GM18505 (cell line): ENCODE results near the gene UMAD1.

Experiments
- ATAC-seq: cut with Tn5 transposase; IDR thresholded peaks from one replicate; pipeline ENCODE4 v1.9.1; 2021; ENCODE audit not compliant: unreplicated experiment
- POLR2A ChIP-seq: IDR thresholded peaks from 4 replicates; pipeline ENCODE4 v1.6.1; 2011; ENCODE audit warnings: borderline replicate concordance; ENCODE audit not compliant: insufficient read depth, insufficient read length; ENCODE audit errors: extremely low read depth

UMAD1 gene

DNA sequence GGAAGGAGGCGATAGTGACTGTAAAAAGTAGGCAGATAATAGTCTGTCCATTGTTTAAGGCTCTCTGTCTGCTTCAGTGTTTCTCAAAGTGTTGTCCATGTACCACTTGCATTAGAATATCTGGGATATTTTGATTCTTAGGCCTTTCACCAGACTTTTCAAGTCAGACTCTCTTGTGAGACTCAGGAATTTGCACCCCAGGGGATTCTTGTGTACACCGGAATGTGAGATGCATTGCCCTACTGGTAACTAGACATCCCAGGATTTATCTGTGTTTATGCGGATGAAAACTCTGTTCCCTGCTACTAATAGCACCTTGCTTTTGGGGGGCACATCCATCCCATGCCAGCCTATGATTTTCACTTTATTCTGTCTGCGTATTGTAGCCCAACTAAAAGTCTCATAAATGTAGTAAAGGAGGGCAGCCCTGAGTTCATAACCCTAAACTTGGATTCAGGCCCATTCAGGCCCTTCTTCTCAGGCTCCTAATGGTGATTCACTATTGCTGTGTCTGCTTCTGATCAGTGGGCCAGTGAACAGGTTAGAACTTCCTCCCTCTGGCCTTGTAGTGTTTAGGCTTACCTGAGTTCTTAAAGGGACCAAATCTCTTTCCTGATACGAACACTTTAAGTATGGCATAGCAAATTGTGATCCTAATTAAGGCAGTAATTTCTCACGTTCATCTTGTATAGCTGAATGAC, 149.6 kb downstream of the UMAD1 start:
- no peak for TF ChIP-seq POLR2A
- no peak for ATAC-seq

DNA sequence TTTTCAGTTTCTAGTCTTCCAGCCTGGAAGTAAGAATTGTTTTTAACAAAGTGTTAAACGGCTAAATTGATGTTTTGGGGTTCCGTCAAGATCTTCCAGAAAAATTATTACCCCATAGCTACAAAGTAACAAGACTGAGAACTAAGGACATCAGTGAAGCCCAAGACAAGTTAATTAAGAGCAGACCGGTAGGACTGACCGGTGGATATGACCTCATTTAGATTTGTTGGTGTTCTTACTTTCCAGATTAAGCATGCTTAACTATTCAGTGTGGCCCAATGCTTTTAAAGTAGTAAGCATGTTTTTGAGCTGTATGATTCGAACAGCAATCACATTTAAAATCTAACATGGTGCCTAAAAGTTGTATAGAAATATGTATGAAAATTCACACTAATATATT, 151.0 kb downstream of the UMAD1 start:
- no peak for ATAC-seq
- TF ChIP-seq POLR2A, result no peak

DNA sequence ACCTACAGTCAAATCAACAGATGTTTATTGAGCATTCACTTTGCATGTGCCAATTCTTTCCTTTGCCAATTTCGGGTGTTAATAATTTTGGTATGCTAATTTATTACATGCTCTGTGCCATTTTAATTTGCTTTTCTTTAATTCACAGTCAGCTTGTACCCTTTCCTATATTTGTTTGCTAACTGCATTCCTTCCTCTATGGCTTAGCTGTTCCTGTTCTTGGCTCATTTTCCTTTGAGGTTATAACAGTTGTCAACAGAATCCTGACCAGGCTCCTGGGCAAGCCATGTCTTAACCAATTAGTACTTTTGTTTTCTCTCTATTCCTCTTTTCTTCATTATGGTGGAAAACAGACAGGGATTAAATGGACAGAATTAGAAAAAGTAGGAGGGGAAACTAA, 151.5 kb downstream of the UMAD1 start:
- TF ChIP-seq POLR2A, result no peak

DNA sequence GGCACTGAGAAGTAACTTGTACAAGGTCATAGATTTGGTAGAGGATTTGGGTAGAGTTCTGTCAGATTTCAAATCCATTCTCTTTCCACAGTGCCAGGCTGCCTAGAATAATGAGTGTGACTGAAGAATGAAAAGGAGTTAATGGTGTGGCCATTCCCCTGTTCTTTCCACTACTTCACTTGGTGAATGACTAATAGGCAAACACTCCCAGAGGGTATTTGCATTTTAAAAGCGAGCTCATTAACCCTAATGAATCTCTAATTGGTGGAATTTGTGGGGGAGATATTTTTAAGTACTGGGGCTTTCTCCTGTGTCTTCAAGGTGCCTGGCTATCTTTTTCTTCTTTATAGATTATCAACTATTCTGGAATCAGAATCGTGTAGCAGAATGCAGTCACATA, 152.7 kb downstream of the UMAD1 start:
- no peak for TF ChIP-seq POLR2A
- ATAC-seq, result no peak

More for the DNA sequence above, 151.5 kb downstream of the UMAD1 start:
- no peak for ATAC-seq

GRCh38 chr7:7793921-7794320, 153.4 kb downstream of the UMAD1 start:
- no peak for TF ChIP-seq POLR2A
- no peak for ATAC-seq

- no peak for ATAC-seq
- TF ChIP-seq POLR2A, result no peak
Observed at GRCh38 chr7:7795203-7795602, 154.7 kb downstream of the UMAD1 start.

- no peak for ATAC-seq
- TF ChIP-seq POLR2A, result no peak
Observed at GRCh38 chr7:7795630-7796121, 155.1 kb downstream of the UMAD1 start.

DNA sequence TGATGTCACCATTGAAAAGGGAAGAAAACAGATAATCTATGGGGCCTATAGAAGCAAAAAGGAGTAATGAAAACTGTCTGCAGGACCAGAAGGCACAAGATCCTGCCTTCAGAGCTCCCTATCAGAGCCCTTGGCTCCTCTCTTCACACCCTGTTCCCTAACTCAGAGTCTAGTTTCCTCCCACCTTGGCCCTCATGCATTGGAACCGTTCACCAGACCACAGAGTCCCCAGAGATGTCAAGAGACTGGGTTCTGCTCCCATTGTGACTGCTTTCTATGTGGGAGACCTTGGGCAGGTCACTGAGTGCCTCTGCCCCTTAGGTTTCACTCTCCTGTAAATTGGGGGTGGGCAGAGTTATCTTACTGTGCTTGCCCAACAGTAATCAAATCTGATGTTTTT, 158.0 kb downstream of the UMAD1 start:
- no peak for ATAC-seq
- no peak for TF ChIP-seq POLR2A

GRCh38 chr7:7799138-7799537, 158.6 kb downstream of the UMAD1 start:
- no peak for ATAC-seq
- TF ChIP-seq POLR2A, result no peak

GRCh38 chr7:7802531-7802930, 162.0 kb downstream of the UMAD1 start:
- ATAC-seq, result no peak
- no peak for TF ChIP-seq POLR2A

DNA sequence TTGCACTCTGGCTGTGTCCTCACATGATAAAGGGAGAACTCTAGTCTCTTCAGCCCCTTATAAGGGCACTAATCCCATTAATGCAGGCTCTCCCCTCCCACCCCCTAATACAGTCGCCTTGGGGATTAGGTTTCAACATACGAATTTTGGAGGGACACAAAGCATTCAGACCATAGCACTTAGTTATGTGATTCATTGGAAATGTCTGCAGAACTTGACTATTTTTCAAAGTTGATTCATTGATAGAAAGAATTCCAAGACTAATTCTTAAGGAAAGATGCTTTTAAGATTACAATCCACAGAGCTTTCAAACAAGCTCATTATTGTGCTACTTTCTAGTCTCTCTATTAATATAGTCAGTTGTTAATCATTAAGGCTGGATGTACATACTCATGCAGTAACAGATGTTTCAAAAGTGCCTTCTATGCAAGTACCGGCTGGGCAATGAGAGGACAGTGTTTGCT, 163.2 kb downstream of the UMAD1 start:
- no peak for ATAC-seq
- no peak for TF ChIP-seq POLR2A

- peak; percentile 51 for ATAC-seq
Observed at GRCh38 chr7:7804822-7805221, 164.3 kb downstream of the UMAD1 start.

- no peak for TF ChIP-seq POLR2A
Observed at GRCh38 chr7:7805511-7806153, 165.1 kb downstream of the UMAD1 start.

GRCh38 chr7:7808156-7808555, 167.6 kb downstream of the UMAD1 start:
- ATAC-seq, result no peak
- no peak for TF ChIP-seq POLR2A

More at GRCh38 chr7:7805511-7806153, 165.1 kb downstream of the UMAD1 start:
- peak; percentile 26 for ATAC-seq

DNA sequence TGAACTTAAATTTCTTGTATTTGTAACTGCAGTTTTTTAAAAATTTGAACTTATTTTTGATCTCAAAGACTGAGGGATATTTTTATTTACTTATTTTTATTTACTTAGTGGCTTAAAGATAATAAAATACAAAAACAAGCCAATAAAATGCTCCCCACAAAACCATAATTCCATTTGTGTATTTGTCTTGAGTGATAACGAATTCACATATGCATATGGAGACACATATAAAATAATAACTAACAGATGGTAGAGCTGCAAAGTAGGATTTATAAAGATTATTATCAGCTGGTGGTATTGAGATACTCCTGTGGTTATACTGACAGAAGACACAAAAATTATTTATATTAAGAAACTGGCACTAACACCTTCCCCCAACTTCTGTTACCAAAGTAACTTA, 168.1 kb downstream of the UMAD1 start:
- no peak for TF ChIP-seq POLR2A

DNA sequence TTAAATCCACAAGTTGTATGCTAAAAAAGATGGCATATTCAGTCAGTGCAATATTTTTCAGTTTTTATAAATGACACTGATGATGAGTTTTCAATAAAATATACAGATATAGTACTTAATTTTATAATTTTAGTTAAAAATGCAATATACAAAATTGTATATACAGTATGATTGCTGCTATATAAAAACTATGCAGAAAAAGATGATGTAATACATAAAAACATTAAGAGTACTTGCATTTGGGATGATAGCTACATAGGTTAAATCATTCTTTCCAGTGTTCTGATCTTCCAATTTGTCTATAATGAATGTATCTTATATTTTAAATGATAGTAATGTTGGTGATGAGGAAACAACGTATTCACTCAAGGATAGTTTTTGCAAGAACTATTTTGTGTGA, 169.8 kb downstream of the UMAD1 start:
- ATAC-seq, result no peak
- no peak for TF ChIP-seq POLR2A

More for the DNA sequence above, 168.1 kb downstream of the UMAD1 start:
- no peak for ATAC-seq
